ENCODE results near the gene CLEC4F. TPM values are rescaled to one million over a fixed set of nuclear protein-coding genes. Genes with fewer than 3 reads are reported as not detected.

The CLEC4F gene
- total and polyA plus RNA-seq, 10 of the 15 experiments (the other 5 are each of a cell fraction or from before 2014, with no cell fraction given): 0.03 TPM; not detected in 9

- POLR2A ChIA-PET: no interaction called here
- Histone ChIP-seq H3K27me3 (replicated peaks in 1 of 2; ENCODE audit: control insufficient read depth in 2 of 2, insufficient read depth in 2 of 2, low read length in 1 of 2) (peaks cover 1 to 5% of the 10 kb centered on the region in 2 experiments), H2AFZ (ENCODE audit: control insufficient read depth, low read depth, low read length) (no peak overlapping the region), H3K9me3 (replicated peaks; ENCODE audit: control insufficient read depth, insufficient read depth, low read length) (no peaks in the 10 kb centered on the region), H3K79me2 (ENCODE audit: control insufficient read depth, insufficient read depth, low read length) (no peaks in the 10 kb centered on the region), H3K4me1 (ENCODE audit: control insufficient read depth, insufficient read depth, low read length) (no peaks in the 10 kb centered on the region), H3K27ac (ENCODE audit: control insufficient read depth, insufficient read depth) (no peak overlapping the region), H3K4me3 (no peak overlapping the region), H3K36me3 (ENCODE audit: control insufficient read depth in 2 of 2, insufficient read depth in 2 of 2, low read length in 1 of 2) (no peaks in the 10 kb centered on the region), H3K9ac (ENCODE audit: control insufficient read depth, insufficient read depth, low read length) (no peak overlapping the region), H3K4me2 (ENCODE audit: control insufficient read depth, insufficient read depth) (no peak overlapping the region), H4K20me1 (ENCODE audit: control insufficient read depth, insufficient read depth) (no peaks in the 10 kb centered on the region)
- WGBS (ENCODE audit: insufficient coverage, insufficient replicate concordance, low lambda C conversion rate, missing lambda C conversion rate): 0% methylated on average over 1 of the region's 1 CpG
- intact Hi-C loops (cut with micrococcal nuclease; ENCODE audit: unreplicated experiment) (no loop called here), in situ Hi-C loops (cut with MboI) (no loop called here)
- TF ChIP-seq ZBTB33 (IDR thresholded peaks at IDR 0.05): no peak
- TF ChIP-seq USF1 (IDR thresholded peaks at IDR 0.05; ENCODE audit: borderline replicate concordance, extremely low read length, insufficient read depth, low read depth, low read length): no peak
- no peak for TF ChIP-seq CEBPZ (IDR thresholded peaks at IDR 0.05; ENCODE audit: low read depth, low read length)
- TF ChIP-seq NRF1 (conservative IDR thresholded peaks at IDR 0.05; ENCODE audit: low read depth, low read length): no peak
- TF ChIP-seq SUZ12 (IDR thresholded peaks at IDR 0.05; ENCODE audit: unreplicated experiment): no peak
- no peak for TF ChIP-seq LARP7 (IDR thresholded peaks at IDR 0.05)
- CTCF ChIA-PET: interaction anchor here (0.5 kb wide), 1 partner anchor 511 kb away, joined by 3 read pairs; no protein-coding TSS in a partner anchor
- ATAC-seq: no peak
- SMC1A ChIA-PET (ENCODE audit: uncharacterized antibody, unreplicated experiment): no interaction called here
- no peak for FAIRE-seq
- no TSS peak for BruUV-seq (replicated peaks)
- no peak for DNase-seq (ENCODE audit: low read depth, low spot score)
- RAD21 ChIA-PET (ENCODE audit: unreplicated experiment): no interaction called here
Observed at GRCh38 chr2:70833246-70833645, 12.8 kb upstream of the CLEC4F start.
